ENCODE data around the gene MBD3L4.
"Not testable (repeated sequence)": the region's sequence is repeated elsewhere in the genome, so short reads cannot be mapped to it uniquely, and the experiment has no call there.

MBD3L4 gene

DNA sequence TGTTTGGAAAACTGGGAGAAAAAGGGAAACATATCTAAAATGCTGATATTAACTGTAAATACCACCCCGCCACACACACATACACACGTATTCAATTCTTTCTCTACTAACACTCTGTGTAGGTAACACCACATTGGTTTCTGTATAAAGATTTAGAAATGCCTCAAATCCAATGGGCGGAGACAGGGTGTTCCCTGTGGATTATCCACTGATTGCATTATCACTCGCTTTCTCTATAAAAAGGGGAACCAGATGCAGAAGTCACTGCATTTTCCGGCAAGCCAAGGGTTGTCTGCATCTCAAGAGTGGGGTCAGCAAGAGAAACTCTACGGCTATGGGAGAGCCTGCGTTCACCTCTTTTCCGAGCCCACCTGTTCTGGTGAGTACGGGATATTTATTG lies 9.7 kb downstream of the MBD3L4 start, which contains the start of gene MBD3L5:
Gene MBD3L5, plus strand, starts transcription at position 301 of the 400 bp plus-strand sequence. Its CDS starts 34 bp downstream, at position 335.
- not testable (repeated sequence) for H3K9me3 ChIP-seq (replicated peaks; ENCODE audit: low read length); H3K27me3 ChIP-seq (ENCODE audit: control insufficient read depth, insufficient read depth, low read length); H3K9ac ChIP-seq (ENCODE audit: low read depth, low read length); H3K4me1 ChIP-seq (ENCODE audit: control insufficient read depth, insufficient read depth, low read length); H3K36me3 ChIP-seq (ENCODE audit: insufficient read depth, low read length); H3K4me3 ChIP-seq (ENCODE audit: low read length); H3K4me2 ChIP-seq (ENCODE audit: low read length)

DNA sequence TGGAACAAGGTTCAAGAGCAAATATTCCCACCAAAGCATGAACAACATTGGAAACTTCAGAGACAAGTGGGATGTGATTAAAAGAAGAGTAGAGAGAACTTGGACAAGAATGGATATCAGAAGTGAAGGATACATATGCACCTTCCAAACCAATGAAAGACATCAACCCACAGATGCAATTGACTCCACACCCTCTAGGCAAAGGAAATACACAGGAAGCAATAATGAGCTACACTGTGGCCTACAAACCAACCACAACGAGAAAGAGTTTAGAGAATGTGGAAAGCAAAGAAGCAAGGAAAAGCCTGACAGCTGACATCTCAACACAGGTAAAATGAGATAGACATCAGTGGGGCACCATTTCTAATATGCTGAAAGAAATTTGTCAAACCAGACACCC lies 11.2 kb downstream of the MBD3L4 start:
- not testable (repeated sequence) for H3K27me3 ChIP-seq (ENCODE audit: control insufficient read depth, insufficient read depth, low read length); H3K36me3 ChIP-seq (ENCODE audit: insufficient read depth, low read length); H3K4me2 ChIP-seq (ENCODE audit: low read length); H3K4me3 ChIP-seq (ENCODE audit: low read length); H3K4me1 ChIP-seq (ENCODE audit: control insufficient read depth, insufficient read depth, low read length); H3K9me3 ChIP-seq (replicated peaks; ENCODE audit: low read length); H3K9ac ChIP-seq (ENCODE audit: low read depth, low read length)

GRCh38 chr19:7021331-7021730 lies 18.6 kb downstream of the MBD3L4 start, which contains the start of gene MBD3L2B:
Gene MBD3L2B (minus strand): TSS chr19:7021431. CDS start chr19:7021397, 34 bp downstream.
- not testable (repeated sequence) for H3K27me3 ChIP-seq (ENCODE audit: control insufficient read depth, insufficient read depth, low read length); H3K4me3 ChIP-seq (ENCODE audit: low read length); H3K36me3 ChIP-seq (ENCODE audit: insufficient read depth, low read length); H3K4me1 ChIP-seq (ENCODE audit: control insufficient read depth, insufficient read depth, low read length); H3K9me3 ChIP-seq (replicated peaks; ENCODE audit: low read length); H3K9ac ChIP-seq (ENCODE audit: low read depth, low read length); H3K4me2 ChIP-seq (ENCODE audit: low read length)

- Histone ChIP-seq H3K9me3 (replicated peaks; ENCODE audit: low read length) (no peaks in the 10 kb centered on the region), H3K4me3 (ENCODE audit: low read length) (no peak overlapping the region), H3K4me1 (ENCODE audit: control insufficient read depth, insufficient read depth, low read length) (no peaks in the 10 kb centered on the region), H3K9ac (ENCODE audit: low read depth, low read length) (no peak overlapping the region), H3K36me3 (ENCODE audit: insufficient read depth, low read length) (no peaks in the 10 kb centered on the region), H3K27me3 (ENCODE audit: control insufficient read depth, insufficient read depth, low read length) (no peaks in the 10 kb centered on the region), H3K4me2 (ENCODE audit: low read length) (no peak overlapping the region)
These were observed 21.2 kb downstream of the MBD3L4 start for GRCh38 chr19:7018828-7019227.

GRCh38 chr19:7013678-7014077 lies 26.3 kb downstream of the MBD3L4 start:
- Histone ChIP-seq H3K4me2 (ENCODE audit: low read length) (no peak overlapping the region), H3K36me3 (ENCODE audit: insufficient read depth, low read length) (no peaks in the 10 kb centered on the region), H3K4me1 (ENCODE audit: control insufficient read depth, insufficient read depth, low read length) (no peaks in the 10 kb centered on the region), H3K27me3 (ENCODE audit: control insufficient read depth, insufficient read depth, low read length) (no peaks in the 10 kb centered on the region), H3K9me3 (replicated peaks; ENCODE audit: low read length) (no peaks in the 10 kb centered on the region), H3K9ac (ENCODE audit: low read depth, low read length) (no peak overlapping the region), H3K4me3 (ENCODE audit: low read length) (no peak overlapping the region)

DNA sequence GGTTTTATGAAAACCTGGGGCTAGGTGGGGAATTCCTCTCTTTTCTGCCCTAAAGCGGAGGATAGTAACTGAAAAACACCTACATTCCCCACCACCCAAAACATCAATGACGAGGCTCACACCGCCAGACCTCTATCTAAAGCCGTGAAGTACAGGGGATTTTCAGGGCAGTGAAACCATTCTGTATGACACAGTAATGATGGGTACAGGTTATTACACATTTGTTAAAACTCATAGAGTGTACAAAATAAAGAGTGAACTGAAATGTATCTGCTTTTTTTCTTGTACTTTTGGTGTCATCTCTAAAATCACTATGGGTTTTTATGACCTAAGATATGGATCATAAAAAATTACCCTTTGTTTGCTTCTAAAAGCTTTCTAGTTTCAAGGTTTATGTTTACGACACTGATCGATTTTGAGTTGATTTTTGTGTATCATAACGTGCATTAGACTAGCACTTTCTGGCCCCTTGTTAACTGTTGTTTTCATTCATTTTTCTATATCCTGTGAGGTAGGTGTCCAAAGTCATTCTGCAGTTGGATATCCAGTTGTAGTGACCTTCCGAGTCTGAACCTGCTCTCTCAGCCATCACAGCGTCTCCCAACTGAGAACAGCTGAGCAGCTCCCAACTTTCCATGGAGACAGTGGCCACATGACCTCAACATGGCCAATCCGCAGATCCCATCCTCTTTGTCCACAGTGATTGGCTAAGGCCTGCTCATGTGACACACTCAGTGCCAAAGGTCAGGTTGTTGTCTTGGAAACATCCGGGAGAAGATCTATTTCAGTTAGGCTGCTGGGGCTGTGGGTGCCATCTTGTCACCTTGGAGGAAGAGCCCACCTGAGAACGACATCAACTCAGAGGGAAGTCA lies 29.0 kb downstream of the MBD3L4 start:
- no peaks in the 10 kb centered on the region for H3K4me1 ChIP-seq (ENCODE audit: control insufficient read depth, insufficient read depth, low read length)
- no peak overlapping the region for H3K4me3 ChIP-seq (ENCODE audit: low read length)
- no peaks in the 10 kb centered on the region for H3K36me3 ChIP-seq (ENCODE audit: insufficient read depth, low read length)
- H3K9ac ChIP-seq (ENCODE audit: low read depth, low read length) = no peak overlapping the region
- H3K4me2 ChIP-seq (ENCODE audit: low read length) = no peak overlapping the region
- H3K9me3 ChIP-seq (replicated peaks; ENCODE audit: low read length) = no peaks in the 10 kb centered on the region
- H3K27me3 ChIP-seq (ENCODE audit: control insufficient read depth, insufficient read depth, low read length) = no peaks in the 10 kb centered on the region

- Histone ChIP-seq H3K9ac (ENCODE audit: low read depth, low read length) (no peak overlapping the region), H3K4me3 (ENCODE audit: low read length) (no peak overlapping the region), H3K4me2 (ENCODE audit: low read length) (no peak overlapping the region), H3K9me3 (replicated peaks; ENCODE audit: low read length) (no peaks in the 10 kb centered on the region), H3K4me1 (ENCODE audit: control insufficient read depth, insufficient read depth, low read length) (no peaks in the 10 kb centered on the region), H3K27me3 (ENCODE audit: control insufficient read depth, insufficient read depth, low read length) (no peaks in the 10 kb centered on the region), H3K36me3 (ENCODE audit: insufficient read depth, low read length) (no peaks in the 10 kb centered on the region)
These were observed 32.1 kb downstream of the MBD3L4 start for GRCh38 chr19:7007859-7008258.

- H3K4me3 ChIP-seq (ENCODE audit: low read length) = no peak overlapping the region
- no peak overlapping the region for H3K4me2 ChIP-seq (ENCODE audit: low read length)
- H3K36me3 ChIP-seq (ENCODE audit: insufficient read depth, low read length) = no peaks in the 10 kb centered on the region
These were observed 33.8 kb downstream of the MBD3L4 start for GRCh38 chr19:7006135-7006704.

DNA sequence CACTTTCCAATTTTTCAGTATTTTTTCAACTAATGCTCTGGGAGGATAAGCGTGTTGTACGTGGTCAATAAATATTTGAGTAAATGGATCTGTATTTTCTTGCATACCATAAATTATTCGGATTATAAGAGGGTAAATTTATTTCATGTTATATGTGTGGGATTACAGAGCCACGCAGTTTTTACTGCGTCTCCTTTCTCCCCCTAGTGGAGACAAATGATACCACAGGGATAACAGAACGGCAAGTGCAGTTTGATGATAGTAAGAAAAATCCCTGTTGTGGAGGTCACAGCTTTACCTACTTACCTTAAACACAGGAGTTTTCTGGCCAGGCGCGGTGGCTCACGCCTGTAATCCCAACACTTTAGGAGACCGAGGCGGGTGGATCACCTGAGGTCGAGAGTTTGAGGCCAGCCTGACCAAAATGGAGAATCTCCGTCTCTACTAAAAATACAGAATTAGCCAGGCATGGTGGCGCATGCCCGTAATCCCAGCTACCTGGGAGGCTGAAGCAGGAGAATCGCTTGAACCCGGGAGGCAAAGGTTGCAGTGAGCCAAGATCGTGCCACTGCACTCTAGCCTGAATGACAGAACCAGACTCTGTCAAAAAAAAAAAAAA lies 35.6 kb downstream of the MBD3L4 start:
- no peaks in the 10 kb centered on the region for H3K4me1 ChIP-seq (ENCODE audit: control insufficient read depth, insufficient read depth, low read length)
- H3K4me3 ChIP-seq (ENCODE audit: low read length) = no peak overlapping the region

More at GRCh38 chr19:7006135-7006704, 33.8 kb downstream of the MBD3L4 start:
- H3K4me1 ChIP-seq (ENCODE audit: control insufficient read depth, insufficient read depth, low read length) = no peaks in the 10 kb centered on the region
- H3K9ac ChIP-seq (ENCODE audit: low read depth, low read length) = no peak overlapping the region
- H3K27me3 ChIP-seq (ENCODE audit: control insufficient read depth, insufficient read depth, low read length) = no peaks in the 10 kb centered on the region
- H3K9me3 ChIP-seq (replicated peaks; ENCODE audit: low read length) = no peaks in the 10 kb centered on the region

GRCh38 chr19:7000816-7001215 lies 39.2 kb downstream of the MBD3L4 start:
- H3K9me3 ChIP-seq (replicated peaks; ENCODE audit: low read length) = peaks cover 9% of the 10 kb centered on the region
- H3K36me3 ChIP-seq (ENCODE audit: insufficient read depth, low read length) = no peaks in the 10 kb centered on the region
- H3K4me2 ChIP-seq (ENCODE audit: low read length) = no peak overlapping the region
- no peak overlapping the region for H3K4me3 ChIP-seq (ENCODE audit: low read length)
- no peaks in the 10 kb centered on the region for H3K27me3 ChIP-seq (ENCODE audit: control insufficient read depth, insufficient read depth, low read length)
- H3K4me1 ChIP-seq (ENCODE audit: control insufficient read depth, insufficient read depth, low read length) = no peaks in the 10 kb centered on the region
- H3K9ac ChIP-seq (ENCODE audit: low read depth, low read length) = no peak overlapping the region

More for the DNA sequence above, 35.6 kb downstream of the MBD3L4 start:
- no peaks in the 10 kb centered on the region for H3K36me3 ChIP-seq (ENCODE audit: insufficient read depth, low read length)
- H3K27me3 ChIP-seq (ENCODE audit: control insufficient read depth, insufficient read depth, low read length) = no peaks in the 10 kb centered on the region
- H3K9ac ChIP-seq (ENCODE audit: low read depth, low read length) = no peak overlapping the region
- H3K9me3 ChIP-seq (replicated peaks; ENCODE audit: low read length) = peaks cover 9% of the 10 kb centered on the region
- no peak overlapping the region for H3K4me2 ChIP-seq (ENCODE audit: low read length)

GRCh38 chr19:7000333-7000732 lies 39.6 kb downstream of the MBD3L4 start:
- Histone ChIP-seq H3K9ac (ENCODE audit: low read depth, low read length) (no peak overlapping the region), H3K27me3 (ENCODE audit: control insufficient read depth, insufficient read depth, low read length) (no peaks in the 10 kb centered on the region), H3K4me2 (ENCODE audit: low read length) (no peak overlapping the region), H3K4me1 (ENCODE audit: control insufficient read depth, insufficient read depth, low read length) (no peaks in the 10 kb centered on the region), H3K36me3 (ENCODE audit: insufficient read depth, low read length) (no peaks in the 10 kb centered on the region), H3K4me3 (ENCODE audit: low read length) (no peak overlapping the region), H3K9me3 (replicated peaks; ENCODE audit: low read length) (peaks cover 9% of the 10 kb centered on the region)
